Stimulated activated CD8-positive, alpha-beta memory T cell treated with anti-CD3 and anti-CD28 coated beads, Interleukin-4, amount 100 ng/mL, for 4 hours (primary cell): ENCODE measurements around the gene KPNA2.
"Not testable (repeated sequence)": the region's sequence is repeated elsewhere in the genome, so short reads cannot be mapped to it uniquely, and the experiment has no call there.

ENCODE experiments used
- DNase-seq, 2 donors: peaks; one replicate each; pipeline ENCODE4 v3.0.0-alpha.2; 2020; ENCODE audit warnings: low read depth in 2 of 2, low spot score in 1 of 2

The KPNA2 gene

GRCh38 chr17:68054296-68054900 lies 18.9 kb downstream of the KPNA2 start:
- no peak for DNase-seq

- peak in 1 of 2 donors; percentile 4 for DNase-seq
These were observed 22.0 kb downstream of the KPNA2 start for GRCh38 chr17:68057531-68057952.

DNA sequence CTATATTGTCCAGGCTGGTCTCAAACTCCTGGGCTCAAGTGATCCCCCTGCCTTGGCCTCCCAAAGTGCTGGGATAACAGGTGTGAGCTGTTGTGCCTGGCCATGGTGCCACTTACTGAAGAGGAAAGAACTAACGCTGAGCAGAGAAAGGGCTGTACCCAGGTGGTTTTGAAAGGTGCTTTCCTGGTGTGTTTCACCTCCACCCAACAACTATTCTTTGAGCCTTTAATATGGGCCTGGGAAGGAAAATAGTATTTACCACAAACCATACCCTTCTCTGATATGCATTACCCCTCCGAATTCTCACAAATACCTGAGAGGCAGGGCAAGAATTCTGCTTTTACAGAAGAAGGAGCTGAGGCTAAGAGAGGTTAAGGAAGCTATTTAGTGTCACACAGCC lies 24.8 kb downstream of the KPNA2 start:
- DNase-seq = no peak

DNA sequence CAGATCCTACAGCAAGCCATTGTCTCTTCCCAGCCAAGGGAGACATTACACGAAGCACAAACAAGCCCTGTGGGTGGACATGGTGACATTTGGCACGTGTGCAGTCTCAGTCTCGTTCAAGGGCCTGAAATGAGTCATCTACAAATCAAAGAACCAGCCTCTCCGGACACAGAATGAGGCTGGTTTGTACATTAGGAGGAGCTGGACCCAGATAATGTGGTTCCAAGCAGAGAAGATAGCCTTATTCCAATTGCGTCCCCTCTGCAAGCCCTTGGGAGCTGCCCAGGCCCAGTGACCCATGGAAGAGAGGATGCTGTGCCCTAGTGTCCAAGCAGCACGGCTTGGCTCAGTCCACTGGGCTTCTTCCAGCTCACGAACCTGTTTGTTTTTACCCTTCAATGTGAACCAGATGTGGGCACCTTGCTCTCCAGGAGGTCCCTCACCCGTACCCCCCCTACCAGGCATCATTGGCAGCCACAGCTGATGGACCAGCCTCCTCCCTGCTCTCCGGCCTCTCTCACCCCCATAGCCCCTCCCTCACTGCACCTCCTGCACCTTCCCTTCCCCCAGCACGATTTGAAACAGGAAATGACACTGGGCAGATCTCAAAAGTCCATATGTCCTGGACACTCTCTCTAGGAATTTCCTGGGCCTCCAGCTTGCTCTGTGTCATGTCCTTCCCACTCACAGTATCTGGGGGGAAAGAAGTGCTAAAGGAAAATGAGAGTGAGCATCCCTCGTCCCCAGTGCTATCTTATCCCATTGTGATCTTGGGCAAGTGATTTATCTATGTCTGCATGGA lies 26.2 kb downstream of the KPNA2 start:
- no peak for DNase-seq

GRCh38 chr17:68065366-68065765 lies 29.8 kb downstream of the KPNA2 start:
- not testable (repeated sequence) for DNase-seq

DNA sequence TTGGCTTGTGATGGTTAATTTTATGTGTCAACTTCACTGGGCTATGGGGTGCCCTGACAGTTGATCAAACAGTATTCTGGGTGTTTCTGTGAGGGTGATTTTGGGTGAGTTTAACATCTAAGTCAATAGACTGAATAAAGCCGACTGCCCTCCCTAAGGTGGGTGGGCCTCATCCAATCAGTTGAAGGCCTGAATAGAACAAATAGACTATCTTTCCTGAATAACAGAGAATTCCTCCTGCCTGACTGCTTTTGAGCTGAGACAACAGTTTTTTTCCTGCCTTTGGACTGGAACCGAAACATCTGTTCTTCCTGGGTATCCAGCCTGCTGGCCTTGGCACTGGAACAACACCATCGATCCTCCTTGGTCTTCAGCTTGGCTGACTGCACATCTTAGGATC lies 33.0 kb downstream of the KPNA2 start:
- not testable (repeated sequence) for DNase-seq

GRCh38 chr17:68070582-68071444 lies 35.3 kb downstream of the KPNA2 start:
- not testable (repeated sequence) for DNase-seq

- DNase-seq = no peak
These were observed 38.7 kb downstream of the KPNA2 start for GRCh38 chr17:68074279-68074678.

- not testable (repeated sequence) for DNase-seq
These were observed 40.5 kb downstream of the KPNA2 start for GRCh38 chr17:68075953-68076607.

DNA sequence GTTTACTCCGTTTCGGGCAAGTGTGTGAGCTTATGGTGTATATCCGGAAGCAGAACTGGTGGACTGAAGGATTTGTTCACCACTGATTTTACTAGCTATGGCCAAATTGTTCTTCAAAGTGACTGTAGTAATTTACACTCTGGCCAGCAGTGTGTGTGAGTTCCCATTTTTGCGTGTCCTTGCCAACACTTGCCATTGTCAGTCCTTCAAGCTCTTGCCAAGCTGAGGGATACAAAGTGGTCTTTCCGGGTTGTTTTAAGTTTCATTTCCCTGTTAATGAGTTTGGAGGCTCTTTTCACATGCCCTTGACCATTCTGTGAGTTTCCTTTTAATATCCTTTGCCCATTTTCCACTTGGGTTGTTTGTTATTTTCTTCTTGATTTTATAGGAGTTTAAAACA lies 42.0 kb downstream of the KPNA2 start:
- DNase-seq = not testable (repeated sequence)

DNA sequence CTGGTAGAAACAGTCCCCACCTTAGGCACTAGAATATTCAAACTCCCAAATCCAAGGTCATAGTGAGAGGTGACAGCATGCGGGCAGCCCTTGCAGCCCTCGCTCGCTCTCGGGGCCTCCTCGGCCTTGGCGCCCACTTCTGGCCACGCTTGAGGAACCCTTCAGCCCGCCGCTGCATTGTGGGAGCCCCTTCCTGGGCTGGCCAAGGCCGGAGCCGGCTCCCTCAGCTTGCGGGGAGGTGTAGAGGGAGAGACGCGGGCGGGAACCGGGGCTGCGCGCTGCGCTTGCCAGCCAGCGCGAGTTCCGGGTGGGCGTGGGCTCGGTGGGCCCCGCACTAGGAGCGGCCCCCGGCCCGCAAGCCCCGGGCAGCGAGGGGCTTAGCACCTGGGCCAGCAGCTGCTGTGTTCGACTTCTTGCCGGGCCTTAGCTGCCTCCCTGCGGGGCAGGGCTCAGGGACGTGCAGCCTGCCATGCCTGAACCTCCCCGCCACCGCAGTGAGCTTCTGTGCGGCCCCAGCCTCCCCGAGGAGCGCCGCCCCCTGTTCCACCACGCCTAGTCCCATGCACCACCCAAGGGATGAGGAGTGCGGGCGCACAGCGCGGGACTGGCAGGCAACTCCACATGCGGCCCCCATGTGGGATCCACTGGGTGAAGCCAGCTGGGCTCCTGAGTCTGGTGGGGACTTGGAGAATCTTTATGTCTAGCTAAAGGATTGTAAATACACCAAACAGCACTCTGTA lies 45.0 kb downstream of the KPNA2 start:
- no peak for DNase-seq

- not testable (repeated sequence) for DNase-seq
These were observed 46.0 kb downstream of the KPNA2 start for GRCh38 chr17:68081305-68082265.

- no peak for DNase-seq
These were observed 50.3 kb downstream of the KPNA2 start for GRCh38 chr17:68085771-68086381.

DNA sequence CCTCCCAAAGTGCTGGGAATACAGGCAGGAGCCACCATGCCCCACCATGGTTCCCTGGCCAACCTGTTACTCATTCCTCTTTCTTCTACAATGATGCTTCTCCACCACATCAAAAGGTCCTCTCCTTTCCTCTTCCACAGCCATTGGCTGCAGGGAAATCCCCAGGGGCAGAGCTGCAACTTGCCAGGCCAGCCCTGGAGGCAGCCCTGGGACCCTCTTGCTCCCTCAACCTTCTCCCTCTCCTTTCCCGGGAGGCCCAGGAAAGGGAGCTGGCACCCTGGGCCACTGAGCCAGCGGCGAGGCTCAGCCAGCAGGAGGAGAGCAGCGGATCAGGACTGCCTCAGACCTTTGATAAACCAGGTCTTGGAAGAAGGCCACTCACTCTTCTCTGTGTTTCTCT lies 51.1 kb downstream of the KPNA2 start:
- DNase-seq = not testable (repeated sequence)

DNA sequence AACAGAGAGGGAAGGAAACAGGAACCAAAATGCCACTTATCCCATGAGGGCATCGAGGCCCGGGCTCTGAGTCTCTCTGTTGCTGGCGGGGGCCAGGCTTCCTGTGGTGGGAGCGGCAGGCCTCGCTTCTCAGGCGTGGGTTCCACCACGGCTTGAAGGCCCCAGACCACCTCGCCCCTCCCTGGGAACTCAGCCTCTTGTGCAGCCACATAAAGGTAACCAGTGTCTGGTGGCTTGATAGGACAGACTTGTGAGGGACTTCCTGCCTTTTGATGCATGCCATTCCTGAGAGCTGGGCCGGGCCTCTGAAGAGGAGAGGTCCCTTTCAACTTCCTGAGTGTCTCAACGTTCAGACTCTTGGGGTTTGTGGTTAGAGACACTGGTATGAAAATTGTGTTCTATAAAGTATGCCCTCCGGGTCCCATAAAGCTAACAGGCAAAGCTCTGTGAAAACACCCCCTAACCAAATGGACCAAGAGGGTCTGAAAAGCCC lies 51.6 kb downstream of the KPNA2 start:
- DNase-seq = not testable (repeated sequence)

DNA sequence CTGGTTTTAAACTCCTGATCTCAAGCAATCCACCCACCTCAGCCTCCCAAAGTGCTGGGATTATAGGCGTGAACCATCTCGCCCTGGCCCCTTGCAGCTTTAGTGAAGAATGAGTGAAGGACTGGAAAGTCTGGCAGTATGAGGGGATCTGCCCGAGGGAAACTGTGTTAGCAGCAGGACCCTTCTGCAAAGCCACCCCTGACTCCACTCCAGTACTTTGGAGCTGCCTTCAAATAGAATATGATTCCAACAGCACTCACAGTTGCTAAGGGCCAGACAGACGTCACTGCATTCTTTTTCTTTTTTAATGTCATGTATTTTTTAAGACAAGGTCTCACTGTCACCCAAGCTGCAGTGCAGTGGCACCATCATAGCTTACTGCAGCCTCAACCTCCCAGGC lies 52.3 kb downstream of the KPNA2 start:
- DNase-seq = no peak

DNA sequence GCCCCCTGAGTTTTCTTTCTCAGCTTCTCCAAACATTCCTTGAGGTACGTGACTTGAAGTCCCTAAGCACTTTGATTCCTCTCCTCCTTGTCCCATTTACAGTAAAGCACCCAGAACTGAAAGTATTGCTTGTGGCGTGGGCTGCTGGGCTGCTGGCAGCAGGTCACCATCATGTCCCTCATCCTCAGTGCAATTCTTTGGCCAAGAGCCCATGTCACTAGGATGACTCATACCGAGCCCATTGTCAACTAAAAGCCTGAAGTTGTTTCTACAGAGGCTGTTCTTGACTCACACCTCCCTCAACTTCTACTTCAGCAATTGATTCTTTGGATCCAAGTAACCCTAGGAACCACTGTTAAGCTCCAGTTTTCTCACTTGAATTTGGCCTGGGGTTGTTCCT lies 54.3 kb downstream of the KPNA2 start:
- no peak for DNase-seq

GRCh38 chr17:68094481-68095078 lies 59.0 kb downstream of the KPNA2 start:
- no peak for DNase-seq
